Mammary epithelial cell (primary cell): Measurements from ENCODE around the gene CENPV.

Experiments
- CTCF ChIP-seq, 2 donors: IDR thresholded peaks in 1 of 2; conservative IDR thresholded peaks in 1 of 2; 2 replicates each; pipeline ENCODE4 v1.5.1; 2011 to 2012; ENCODE audit warnings: inconsistent platforms in 2 of 2, low read length in 2 of 2, mild to moderate bottlenecking in 2 of 2, control low read depth in 1 of 2, low read depth in 1 of 2; ENCODE audit not compliant: insufficient read depth in 1 of 2; ENCODE audit errors: extremely low read depth in 1 of 2
- EZH2 ChIP-seq: IDR thresholded peaks from 2 replicates; pipeline ENCODE4 v1.6.1; 2012; ENCODE audit warnings: low read length, inconsistent platforms, borderline replicate concordance

DNA sequence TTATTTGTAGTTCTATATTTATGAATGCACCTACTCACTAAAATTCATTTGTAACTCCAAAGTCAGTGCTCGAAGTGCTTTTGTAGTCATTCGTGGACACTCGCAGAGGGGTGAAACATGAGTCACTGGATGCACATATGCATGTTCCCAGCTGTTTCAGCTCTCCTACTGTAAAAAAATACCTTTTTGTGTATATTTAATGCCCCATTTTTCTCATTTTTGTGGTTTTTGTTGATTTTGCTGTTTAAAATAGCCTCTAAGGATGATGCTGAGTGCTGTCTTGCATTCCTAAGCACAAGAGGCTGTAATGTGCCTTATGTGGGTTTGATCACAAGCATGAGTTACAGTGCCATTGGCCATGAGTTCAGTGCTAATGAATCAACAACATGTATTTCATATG is 30.6 kb downstream of the CENPV start:
- TF ChIP-seq CTCF (conservative IDR thresholded peaks at IDR 0.05 in 1 of 2, IDR thresholded peaks at IDR 0.05 in 1 of 2; ENCODE audit: extremely low read depth in 1 of 2, insufficient read depth in 1 of 2, low read depth in 1 of 2, low read length in 2 of 2), result no peak
- no peak for TF ChIP-seq EZH2
